ENCODE data around the gene C1orf232.

Gene C1orf232

GRCh38 chr1:26189751-26190275 lies 21.1 kb upstream of the C1orf232 start:
- no peak for TF ChIP-seq CTCF (IDR thresholded peaks at IDR 0.05; ENCODE audit: low read depth, low read length, missing control alignments)
- in situ Hi-C loops (cut with HindIII; ENCODE audit: low sequenced_read_pairs) = no loop called here
- no peak overlapping the region for H3K4me3 ChIP-seq (ENCODE audit: low read depth, low read length)
- DNase-seq (ENCODE audit: low read depth) = no peak

- H3K4me3 ChIP-seq (ENCODE audit: low read depth, low read length) = no peak overlapping the region
- TF ChIP-seq CTCF (IDR thresholded peaks at IDR 0.05; ENCODE audit: low read depth, low read length, missing control alignments) = no peak
- in situ Hi-C loops (cut with HindIII; ENCODE audit: low sequenced_read_pairs) = no loop called here
- DNase-seq (ENCODE audit: low read depth) = no peak
These were observed 20.6 kb upstream of the C1orf232 start for GRCh38 chr1:26189331-26189730.

GRCh38 chr1:26188477-26188876 lies 19.7 kb upstream of the C1orf232 start:
- no peak overlapping the region for H3K4me3 ChIP-seq (ENCODE audit: low read depth, low read length)

GRCh38 chr1:26187882-26188281 lies 19.1 kb upstream of the C1orf232 start:
- no peak for DNase-seq (ENCODE audit: low read depth)
- in situ Hi-C loops (cut with HindIII; ENCODE audit: low sequenced_read_pairs) = no loop called here
- TF ChIP-seq CTCF (IDR thresholded peaks at IDR 0.05; ENCODE audit: low read depth, low read length, missing control alignments) = no peak
- H3K4me3 ChIP-seq (ENCODE audit: low read depth, low read length) = no peak overlapping the region

More at GRCh38 chr1:26188477-26188876, 19.7 kb upstream of the C1orf232 start:
- no peak for TF ChIP-seq CTCF (IDR thresholded peaks at IDR 0.05; ENCODE audit: low read depth, low read length, missing control alignments)
- no peak for DNase-seq (ENCODE audit: low read depth)
- in situ Hi-C loops (cut with HindIII; ENCODE audit: low sequenced_read_pairs) = no loop called here

GRCh38 chr1:26184883-26185282 lies 16.1 kb upstream of the C1orf232 start:
- no peak for TF ChIP-seq CTCF (IDR thresholded peaks at IDR 0.05; ENCODE audit: low read depth, low read length, missing control alignments)
- H3K4me3 ChIP-seq (ENCODE audit: low read depth, low read length) = no peak overlapping the region
- DNase-seq (ENCODE audit: low read depth) = no peak
- in situ Hi-C loops (cut with HindIII; ENCODE audit: low sequenced_read_pairs) = no loop called here

GRCh38 chr1:26184086-26184485 lies 15.3 kb upstream of the C1orf232 start:
- in situ Hi-C loops (cut with HindIII; ENCODE audit: low sequenced_read_pairs) = no loop called here
- TF ChIP-seq CTCF (IDR thresholded peaks at IDR 0.05; ENCODE audit: low read depth, low read length, missing control alignments) = no peak
- no peak for DNase-seq (ENCODE audit: low read depth)
- no peak overlapping the region for H3K4me3 ChIP-seq (ENCODE audit: low read depth, low read length)

GRCh38 chr1:26182383-26182696 lies 13.6 kb upstream of the C1orf232 start:
- in situ Hi-C loops (cut with HindIII; ENCODE audit: low sequenced_read_pairs) = no loop called here
- TF ChIP-seq CTCF (IDR thresholded peaks at IDR 0.05; ENCODE audit: low read depth, low read length, missing control alignments) = no peak
- H3K4me3 ChIP-seq (ENCODE audit: low read depth, low read length) = no peak overlapping the region
- DNase-seq (ENCODE audit: low read depth) = no peak

Measured in astrocyte of the cerebellum (primary cell).